NCI-H1436 (cell line): ENCODE measurements around the gene BACE1-AS.
"Not testable (repeated sequence)": the region's sequence is repeated elsewhere in the genome, so short reads cannot be mapped to it uniquely, and the experiment has no call there.

Experiments used
- DNase-seq: peaks from one replicate; lab custom pipeline; 2025; lab: John Stamatoyannopoulos, UW

Gene BACE1-AS

GRCh38 chr11:117327255-117327566 is 36.1 kb downstream of the BACE1-AS start:
- DNase-seq, result not testable (repeated sequence)

GRCh38 chr11:117327567-117328374 is 36.6 kb downstream of the BACE1-AS start, which contains the start of gene CEP164:
Gene CEP164, plus strand, starts transcription at chr11:117327854. Its CDS starts 10,733 bp downstream, at chr11:117338587.
- peak; percentile 94 for DNase-seq

- DNase-seq, result no peak
Observed at GRCh38 chr11:117328375-117329010, 37.3 kb downstream of the BACE1-AS start.

GRCh38 chr11:117332843-117333242 is 41.7 kb downstream of the BACE1-AS start:
- DNase-seq, result no peak

GRCh38 chr11:117333917-117334316 is 42.8 kb downstream of the BACE1-AS start:
- no peak for DNase-seq

- DNase-seq, result no peak
Observed at GRCh38 chr11:117334896-117335295, 43.8 kb downstream of the BACE1-AS start.

- no peak for DNase-seq
Observed at GRCh38 chr11:117335399-117335798, 44.3 kb downstream of the BACE1-AS start.

- no peak for DNase-seq
Observed at GRCh38 chr11:117337076-117337475, 45.9 kb downstream of the BACE1-AS start.
